CD14-positive monocyte (primary cell): ENCODE data around the gene CNTN4. TPM values are rescaled to one million over a fixed set of nuclear protein-coding genes. Genes with fewer than 3 reads are reported as not detected.

Source experiments
- DNase-seq, 3 donors: peaks; one replicate each; pipeline ENCODE4 v3.0.0-alpha.2; 2011 to 2022
- H2AFZ ChIP-seq: 2 replicates; pipeline ENCODE4 v1.6.0; 2012; ENCODE audit warnings: mild to moderate bottlenecking, low read depth, low read length, inconsistent platforms; ENCODE audit not compliant: insufficient read depth, poor library complexity, severe bottlenecking
- H3K27ac ChIP-seq, 2 donors: 1 replicate in 1 of 2; 2 replicates in 1 of 2; pipeline ENCODE4 v1.5.1; 2012 to 2013; ENCODE audit warnings: low read length in 2 of 2, control low read depth in 1 of 2, inconsistent platforms in 1 of 2, low read depth in 1 of 2, mild to moderate bottlenecking in 1 of 2
- H3K27me3 ChIP-seq, 2 donors: one replicate each; pipeline versions ENCODE4 v1.6.0 to v1.6.1; 2011 to 2013; ENCODE audit warnings: low read length in 2 of 2; ENCODE audit not compliant: control insufficient read depth in 2 of 2, insufficient read depth in 2 of 2
- H3K36me3 ChIP-seq, 2 donors: replicated peaks in 1 of 2; 1 replicate in 1 of 2; 2 replicates in 1 of 2; pipeline versions ENCODE4 v1.5.1 to v1.6.1; 2012 to 2013; ENCODE audit warnings: low read length in 2 of 2, control low read depth in 1 of 2, inconsistent platforms in 1 of 2, mild to moderate bottlenecking in 1 of 2; ENCODE audit not compliant: insufficient read depth in 2 of 2, control insufficient read depth in 1 of 2
- H3K4me1 ChIP-seq, 2 donors: 1 replicate in 1 of 2; 2 replicates in 1 of 2; pipeline versions ENCODE4 v1.5.1 to v1.6.1; 2012 to 2013; ENCODE audit warnings: low read length in 2 of 2, control low read depth in 1 of 2, inconsistent platforms in 1 of 2, mild to moderate bottlenecking in 1 of 2, moderate library complexity in 1 of 2; ENCODE audit not compliant: insufficient read depth in 2 of 2, control insufficient read depth in 1 of 2
- H3K4me2 ChIP-seq: replicated peaks from 2 replicates; pipeline ENCODE3; 2012; ENCODE audit warnings: low read length, moderate library complexity, mild to moderate bottlenecking; ENCODE audit not compliant: poor library complexity, severe bottlenecking; ENCODE audit errors: extremely low read depth
- H3K4me3 ChIP-seq, 3 experiments: fragments of 200-600 bp in 1 of 3; sonication (generic) in 1 of 3; replicated peaks in 1 of 3; 1 replicate in 2 of 3; 2 replicates in 1 of 3; pipeline ENCODE4 v1.5.1; 2011 to 2013; ENCODE audit warnings: low read length in 3 of 3, mild to moderate bottlenecking in 3 of 3, control low read depth in 2 of 3, low read depth in 2 of 3, inconsistent platforms in 1 of 3, moderate library complexity in 1 of 3
- H3K79me2 ChIP-seq: 2 replicates; pipeline ENCODE4 v1.6.0; 2012; ENCODE audit warnings: mild to moderate bottlenecking, control low read depth, inconsistent platforms, low read length, moderate library complexity; ENCODE audit not compliant: insufficient read depth
- H3K9ac ChIP-seq: 2 replicates; pipeline ENCODE4 v1.6.0; 2017; ENCODE audit warnings: low read length, mild to moderate bottlenecking; ENCODE audit not compliant: insufficient read depth, poor library complexity, severe bottlenecking
- H3K9me3 ChIP-seq, 2 donors: replicated peaks in 1 of 2; 1 replicate in 1 of 2; 2 replicates in 1 of 2; pipeline versions ENCODE4 v1.5.1 to v1.6.1; 2012 to 2013; ENCODE audit warnings: low read length in 2 of 2, control low read depth in 1 of 2; ENCODE audit not compliant: control insufficient read depth in 1 of 2, insufficient read depth in 1 of 2
- H4K20me1 ChIP-seq: 2 replicates; pipeline ENCODE4 v1.6.0; 2012; ENCODE audit warnings: mild to moderate bottlenecking, low read length, control low read depth, moderate library complexity; ENCODE audit not compliant: insufficient read depth
- H3K27ac Mint-ChIP-seq, 7 donors: one replicate each; pipeline ENCODE4 v1.8.0; 2020; ENCODE audit warnings: mild to moderate bottlenecking in 7 of 7, mixed read lengths in 7 of 7, moderate library complexity in 6 of 7, inconsistent platforms in 2 of 7
- H3K27me3 Mint-ChIP-seq, 3 donors: one replicate each; pipeline ENCODE4 v1.8.0; 2021 to 2022; ENCODE audit warnings: low read depth in 3 of 3, mild to moderate bottlenecking in 3 of 3, mixed read lengths in 3 of 3, moderate library complexity in 3 of 3, inconsistent platforms in 1 of 3
- H3K36me3 Mint-ChIP-seq, 2 donors: one replicate each; pipeline ENCODE4 v1.8.0; 2020; ENCODE audit warnings: mixed read lengths in 2 of 2, inconsistent platforms in 1 of 2, mild to moderate bottlenecking in 1 of 2
- H3K4me1 Mint-ChIP-seq: one replicate; pipeline ENCODE4 v1.8.0; 2020; ENCODE audit warnings: mild to moderate bottlenecking, mixed read lengths
- H3K4me3 Mint-ChIP-seq, 2 donors: one replicate each; pipeline ENCODE4 v1.8.0; 2020; ENCODE audit warnings: mild to moderate bottlenecking in 2 of 2, mixed read lengths in 2 of 2, moderate library complexity in 1 of 2
- H3K9me3 Mint-ChIP-seq, 7 donors: one replicate each; pipeline ENCODE4 v1.8.0; 2020 to 2022; ENCODE audit warnings: mixed read lengths in 7 of 7, mild to moderate bottlenecking in 6 of 7, moderate library complexity in 6 of 7, inconsistent platforms in 2 of 7
- WGBS: methylation state at CpG from one replicate; pipeline ENCODE4 v1.1.5; 2013; ENCODE audit warnings: missing lambda C conversion rate; ENCODE audit not compliant: insufficient coverage; 5-methylcytosine and 5-hydroxymethylcytosine counted together
- intact Hi-C, 2 donors: fragments of 100-400 bp; cut with micrococcal nuclease; formaldehyde crosslinking; loops; one replicate each; pipeline versions ENCODE4 v1.15.0 to v1.15.1; 2023
- polyA plus RNA-seq, 3 donors: library from polyadenylated mRNA; depleted of rRNA in 1 of 3; unstranded in 2 of 3; stranded (reverse) in 1 of 3; fragments of 300-500 nt in 2 of 3; fragments of >200 nt in 1 of 3; fragmentation: Illumina TruSeq in 2 of 3; gene quantifications; 1 replicate in 2 of 3; 2 replicates in 1 of 3; pipeline ENCODE4 v1.2.3, GENCODE V29; 2012 to 2021
- TF ChIP-seq, protein P1 (sequence below): fragments of 200-600 bp; IDR thresholded peaks from one replicate; pipeline ENCODE4 v1.8.0; 2022; ENCODE audit warnings: antibody characterized with exemption, mild to moderate bottlenecking

CNTN4 gene
- polyA plus RNA-seq, 3 donors = not detected

DNA sequence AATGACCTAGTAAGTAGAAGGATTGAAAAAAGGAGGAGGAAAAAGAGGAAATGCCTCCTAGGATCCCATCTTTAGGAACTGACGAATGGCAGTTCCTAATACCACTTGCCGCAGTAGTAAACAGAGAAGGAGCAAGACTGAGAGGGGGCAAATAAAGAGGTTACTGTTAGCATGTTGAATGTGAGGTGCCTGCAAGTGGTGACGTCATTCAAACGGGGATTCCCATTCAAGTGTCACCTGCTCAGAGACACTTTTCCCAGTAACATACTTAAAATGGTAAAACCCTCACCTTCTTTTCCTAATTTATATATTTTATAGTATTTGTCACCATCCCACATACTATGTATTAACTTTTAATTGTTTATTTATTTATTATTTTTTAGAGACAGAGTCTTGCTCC, 832.6 kb downstream of the CNTN4 start:
- DNase-seq = no peak

DNA sequence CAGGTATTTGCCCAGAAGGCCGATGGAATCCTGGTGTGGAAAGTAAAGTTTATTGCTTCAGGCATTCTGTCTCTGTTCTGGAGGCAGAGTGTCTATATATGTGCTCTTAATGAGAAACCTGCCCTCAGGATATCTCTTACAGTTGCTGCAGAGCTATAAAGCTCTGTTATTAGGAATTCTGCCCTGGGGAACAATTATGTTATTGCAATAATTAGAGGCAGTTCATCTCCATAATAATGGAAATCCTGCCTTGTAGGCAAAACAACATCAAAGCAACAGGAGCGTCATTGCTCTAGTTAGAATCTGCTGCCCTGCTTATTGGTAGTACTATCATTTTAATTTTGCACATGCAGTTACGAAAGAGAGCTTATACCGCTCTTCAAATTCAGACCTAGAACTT, 835.9 kb downstream of the CNTN4 start:
- Histone ChIP-seq H3K4me2 (no peak overlapping the region), H3K79me2 (no peaks in the 10 kb centered on the region), H4K20me1 (no peaks in the 10 kb centered on the region), H3K9ac (no peak overlapping the region), H3K4me1 (no peaks in the 10 kb centered on the region), H3K9me3 (peaks cover 0 to 17% of the 10 kb centered on the region in 2 donors), H2AFZ (no peak overlapping the region), H3K27me3 (no peaks in the 10 kb centered on the region), H3K27ac (no peak overlapping the region), H3K36me3 (no peaks in the 10 kb centered on the region), H3K4me3 (no peak overlapping the region)
- no peaks in the 10 kb centered on the region for H3K36me3 Mint-ChIP-seq
- H3K27ac Mint-ChIP-seq = no peak overlapping the region
- H3K4me1 Mint-ChIP-seq = no peaks in the 10 kb centered on the region
- DNase-seq = no peak
- peaks cover 0 to 2% (median 0%) of the 10 kb centered on the region in 3 donors for H3K27me3 Mint-ChIP-seq
- H3K9me3 Mint-ChIP-seq = peaks cover 0 to 13% (median 9%) of the 10 kb centered on the region in 7 donors
- TF ChIP-seq, protein P1, sequence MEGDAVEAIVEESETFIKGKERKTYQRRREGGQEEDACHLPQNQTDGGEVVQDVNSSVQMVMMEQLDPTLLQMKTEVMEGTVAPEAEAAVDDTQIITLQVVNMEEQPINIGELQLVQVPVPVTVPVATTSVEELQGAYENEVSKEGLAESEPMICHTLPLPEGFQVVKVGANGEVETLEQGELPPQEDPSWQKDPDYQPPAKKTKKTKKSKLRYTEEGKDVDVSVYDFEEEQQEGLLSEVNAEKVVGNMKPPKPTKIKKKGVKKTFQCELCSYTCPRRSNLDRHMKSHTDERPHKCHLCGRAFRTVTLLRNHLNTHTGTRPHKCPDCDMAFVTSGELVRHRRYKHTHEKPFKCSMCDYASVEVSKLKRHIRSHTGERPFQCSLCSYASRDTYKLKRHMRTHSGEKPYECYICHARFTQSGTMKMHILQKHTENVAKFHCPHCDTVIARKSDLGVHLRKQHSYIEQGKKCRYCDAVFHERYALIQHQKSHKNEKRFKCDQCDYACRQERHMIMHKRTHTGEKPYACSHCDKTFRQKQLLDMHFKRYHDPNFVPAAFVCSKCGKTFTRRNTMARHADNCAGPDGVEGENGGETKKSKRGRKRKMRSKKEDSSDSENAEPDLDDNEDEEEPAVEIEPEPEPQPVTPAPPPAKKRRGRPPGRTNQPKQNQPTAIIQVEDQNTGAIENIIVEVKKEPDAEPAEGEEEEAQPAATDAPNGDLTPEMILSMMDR = no peak
- 100% methylated on average over 1 of the region's 4 CpGs for WGBS
- intact Hi-C loops = no loop called here
- no peak overlapping the region for H3K4me3 Mint-ChIP-seq

More for the DNA sequence above, 832.6 kb downstream of the CNTN4 start:
- H2AFZ ChIP-seq = no peak overlapping the region
- no peaks in the 10 kb centered on the region for H3K36me3 ChIP-seq
- H3K27ac Mint-ChIP-seq = no peak overlapping the region
- no peaks in the 10 kb centered on the region for H3K79me2 ChIP-seq
- no peak overlapping the region for H3K4me3 Mint-ChIP-seq
- no peaks in the 10 kb centered on the region for H3K36me3 Mint-ChIP-seq
- H3K27me3 ChIP-seq = no peaks in the 10 kb centered on the region
- H3K27ac ChIP-seq = no peak overlapping the region
- intact Hi-C loops = no loop called here
- no peaks in the 10 kb centered on the region for H3K4me1 ChIP-seq
- TF ChIP-seq, protein P1 = no peak
- no peak overlapping the region for H3K9ac ChIP-seq
- peaks cover 0 to 17% of the 10 kb centered on the region in 2 donors for H3K9me3 ChIP-seq
- H4K20me1 ChIP-seq = no peaks in the 10 kb centered on the region
- no peaks in the 10 kb centered on the region for H3K4me1 Mint-ChIP-seq
- no peak overlapping the region for H3K4me2 ChIP-seq
- H3K27me3 Mint-ChIP-seq = peaks cover 0 to 2% (median 0%) of the 10 kb centered on the region in 3 donors
- WGBS = no CpG with 5 or more reads among the region's 4 CpGs
- no peak overlapping the region for H3K4me3 ChIP-seq
- peaks cover 0 to 14% (median 9%) of the 10 kb centered on the region in 7 donors for H3K9me3 Mint-ChIP-seq
